HG03064 (cell line): ENCODE data around the gene ERICH6.

Experiments used
- ATAC-seq: cut with Tn5 transposase; IDR thresholded peaks from one replicate; pipeline ENCODE4 v1.9.1; 2021; ENCODE audit warnings: low read depth; ENCODE audit not compliant: unreplicated experiment

ERICH6 gene

DNA sequence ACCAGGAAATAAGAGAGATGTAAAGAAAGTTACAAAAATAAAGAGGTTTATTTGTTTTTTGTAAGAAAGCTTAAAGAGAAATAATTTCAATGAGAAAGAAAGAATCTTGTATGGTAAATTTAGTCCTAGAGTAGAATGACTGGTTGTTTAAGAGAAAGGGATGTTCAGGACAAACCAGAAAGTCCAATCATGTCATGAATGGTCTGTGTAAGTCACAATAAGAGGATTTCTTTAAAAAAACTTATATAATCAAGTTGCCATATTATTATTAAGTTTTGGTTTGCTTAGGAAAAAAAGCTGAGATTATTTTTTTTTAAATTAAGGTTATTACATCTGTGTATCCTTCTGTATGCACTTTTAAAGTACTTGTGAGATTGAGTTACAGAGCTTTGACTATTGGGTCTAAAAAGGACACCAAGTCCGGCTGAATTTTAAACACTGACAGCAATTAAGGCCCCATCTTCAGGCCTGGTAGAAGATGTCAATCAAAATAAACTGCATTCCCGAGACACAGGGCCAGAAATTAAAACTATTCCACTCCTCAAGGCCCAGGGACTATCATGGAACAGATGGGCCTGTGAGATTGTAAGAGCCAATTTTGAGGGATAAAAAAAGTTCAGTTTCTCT is 12.2 kb downstream of the ERICH6 start:
- no peak for ATAC-seq

DNA sequence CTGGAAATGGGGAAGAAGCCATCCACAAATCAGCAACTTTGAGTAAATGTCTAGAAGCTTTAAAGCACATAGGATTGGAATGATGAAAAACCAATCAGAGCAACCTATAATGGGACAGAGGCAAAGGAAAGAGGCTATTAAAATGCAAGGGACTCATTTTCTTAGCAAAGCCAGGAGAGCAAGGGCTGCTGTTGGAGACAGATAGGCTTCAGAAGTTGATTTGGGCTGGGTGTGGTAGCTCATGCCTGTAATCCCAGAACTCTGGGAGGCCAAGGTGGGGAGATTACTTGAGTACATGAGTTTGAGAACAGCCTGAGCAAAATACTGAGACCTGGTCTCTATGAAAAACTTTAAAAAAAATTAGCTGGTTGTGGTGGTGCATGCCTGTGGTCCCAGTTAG is 16.1 kb downstream of the ERICH6 start:
- no peak for ATAC-seq

- no peak for ATAC-seq
Observed at GRCh38 chr3:150682824-150683223, 20.9 kb downstream of the ERICH6 start.

DNA sequence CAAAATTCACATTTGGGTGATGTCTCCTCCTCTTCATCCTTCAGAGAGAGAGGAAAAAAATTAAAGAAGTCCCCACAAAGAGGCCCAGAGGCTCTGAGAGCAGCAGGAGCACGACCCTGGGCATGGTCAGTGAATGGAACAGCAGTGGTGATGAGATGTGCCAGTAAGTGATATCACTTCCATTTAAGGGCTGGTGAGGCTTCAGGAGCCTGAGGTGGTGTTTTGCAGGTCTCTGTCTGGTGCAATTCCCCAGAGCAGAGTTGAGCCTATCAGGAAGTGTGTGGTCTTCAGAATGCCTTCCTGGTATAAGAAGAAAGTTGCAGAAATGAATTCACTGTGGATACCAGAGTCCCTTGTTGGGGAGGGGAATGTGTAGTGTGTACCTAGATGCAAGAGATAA is 21.4 kb downstream of the ERICH6 start:
- no peak for ATAC-seq

- ATAC-seq = peak; percentile 97
Observed at GRCh38 chr3:150681057-150681456, 22.7 kb downstream of the ERICH6 start.

DNA sequence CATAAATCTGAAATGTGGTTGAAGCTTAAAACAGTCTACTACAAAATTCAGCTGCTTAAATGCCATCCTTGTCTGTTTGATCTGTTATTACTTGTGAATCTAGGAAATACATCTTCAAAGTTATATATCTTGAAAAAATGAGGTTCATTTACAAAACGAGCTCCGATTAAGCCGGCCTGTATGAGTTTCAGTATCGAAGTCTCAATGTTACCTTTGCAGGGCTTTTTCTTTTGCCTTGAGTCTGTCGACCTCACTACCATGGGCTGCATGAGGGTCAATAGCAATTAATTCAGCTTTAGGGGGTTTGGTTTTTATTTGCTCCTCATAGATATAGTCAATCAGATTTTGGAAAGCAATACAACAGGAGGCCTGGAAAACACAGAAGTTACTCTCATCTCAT is 23.2 kb downstream of the ERICH6 start:
- ATAC-seq = peak; percentile 15

GRCh38 chr3:150675587-150675986 is 28.1 kb downstream of the ERICH6 start:
- ATAC-seq = no peak

DNA sequence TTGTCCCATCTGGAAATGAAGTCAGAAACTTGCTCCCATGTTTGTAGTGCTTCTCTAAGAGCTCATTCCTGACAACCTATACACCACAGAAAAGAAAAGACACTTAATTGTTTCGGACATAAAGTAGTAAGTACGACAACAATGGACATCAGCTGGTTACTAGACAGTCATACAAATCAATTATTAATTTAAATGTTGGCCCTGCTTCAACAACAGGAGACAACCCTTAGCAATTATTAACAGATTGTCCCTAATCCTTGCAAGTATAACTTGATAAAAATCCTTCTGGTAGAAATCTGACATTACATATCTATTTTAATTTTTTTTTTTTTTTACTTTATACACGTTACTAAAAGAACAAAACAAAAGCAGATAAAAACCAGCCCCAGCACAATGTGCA is 29.8 kb downstream of the ERICH6 start:
- no peak for ATAC-seq

DNA sequence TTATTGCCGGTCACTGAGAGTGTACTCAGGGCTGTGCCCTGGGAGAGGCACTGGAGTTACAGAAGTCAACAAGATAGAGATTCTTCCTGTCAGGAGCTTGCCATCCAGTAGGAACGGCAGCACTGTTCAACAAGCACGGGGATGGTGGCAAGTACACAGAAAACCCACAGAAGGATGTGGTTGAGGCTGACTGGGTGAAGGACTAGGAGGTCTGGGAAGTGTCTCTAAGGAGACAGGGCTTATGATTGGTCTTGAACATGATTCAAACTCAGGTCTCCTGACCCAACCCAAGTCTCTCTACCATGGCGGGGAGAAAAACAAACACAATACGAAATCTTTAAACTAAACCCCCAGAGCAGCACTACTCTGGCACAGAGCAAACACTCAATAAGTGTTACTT is 37.6 kb downstream of the ERICH6 start:
- ATAC-seq = no peak

DNA sequence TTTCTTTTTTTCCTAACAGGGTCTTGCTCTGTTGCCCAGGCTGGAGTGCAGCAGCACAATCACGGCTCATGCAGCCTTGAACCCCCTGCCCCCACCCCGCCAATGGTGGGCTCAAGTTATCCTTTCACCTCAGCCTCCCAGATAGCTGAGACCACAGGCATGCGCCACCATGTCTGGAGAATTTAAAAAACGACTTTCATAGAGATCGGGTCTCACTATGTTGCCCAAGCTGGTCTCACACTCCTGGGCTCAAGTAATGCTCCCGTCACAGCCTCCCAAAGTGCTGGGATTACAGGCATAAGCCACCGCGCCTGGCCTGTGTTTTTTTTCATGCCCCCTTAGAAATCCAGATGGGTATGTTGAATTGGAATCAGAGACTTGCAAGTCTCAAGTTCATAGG is 40.3 kb downstream of the ERICH6 start:
- no peak for ATAC-seq

- no peak for ATAC-seq
Observed at GRCh38 chr3:150662410-150663200, 41.1 kb downstream of the ERICH6 start.

- ATAC-seq = no peak
Observed at GRCh38 chr3:150656316-150656715, 47.4 kb downstream of the ERICH6 start.

DNA sequence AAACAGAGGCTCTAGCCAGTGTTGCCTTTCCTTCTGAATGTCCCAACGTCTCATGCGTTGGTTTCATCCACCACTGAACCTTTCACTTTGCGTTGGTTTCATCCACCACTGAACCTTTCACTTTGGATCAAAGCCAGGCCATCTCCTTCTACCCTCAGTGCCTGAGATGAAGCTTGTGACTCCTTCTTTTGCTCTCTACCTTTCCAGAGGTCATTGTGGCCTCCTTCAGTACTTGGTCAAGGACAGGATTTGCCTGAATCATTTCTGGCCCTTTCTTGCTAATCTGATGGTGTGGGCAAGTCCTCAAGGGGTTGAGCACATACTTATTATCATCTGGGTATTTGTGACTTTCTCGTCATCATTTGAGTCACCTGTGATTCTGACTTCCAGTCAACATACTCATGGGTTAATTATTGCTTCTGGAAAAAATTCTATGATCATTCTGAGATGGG is 50.6 kb downstream of the ERICH6 start:
- peak; percentile 82 for ATAC-seq

DNA sequence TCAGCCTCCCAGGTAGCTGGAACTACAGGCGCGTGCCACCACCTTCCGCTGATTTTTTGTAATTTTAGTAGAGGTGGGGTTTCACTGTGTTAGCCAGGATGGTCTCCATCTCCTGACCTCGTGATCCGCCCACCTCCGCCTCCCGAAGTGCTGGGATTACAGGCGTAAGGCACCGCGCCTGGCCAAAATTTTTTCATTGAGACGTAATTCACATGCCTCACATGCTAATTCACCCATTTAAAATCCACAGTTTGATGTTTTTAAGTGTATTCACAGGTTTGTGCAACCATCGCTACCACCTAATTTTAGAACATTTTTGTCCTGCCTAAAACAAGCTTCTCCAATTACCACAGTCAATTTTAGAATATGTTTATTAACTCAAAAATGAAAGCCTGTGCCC is 63.5 kb downstream of the ERICH6 start:
- ATAC-seq = no peak

DNA sequence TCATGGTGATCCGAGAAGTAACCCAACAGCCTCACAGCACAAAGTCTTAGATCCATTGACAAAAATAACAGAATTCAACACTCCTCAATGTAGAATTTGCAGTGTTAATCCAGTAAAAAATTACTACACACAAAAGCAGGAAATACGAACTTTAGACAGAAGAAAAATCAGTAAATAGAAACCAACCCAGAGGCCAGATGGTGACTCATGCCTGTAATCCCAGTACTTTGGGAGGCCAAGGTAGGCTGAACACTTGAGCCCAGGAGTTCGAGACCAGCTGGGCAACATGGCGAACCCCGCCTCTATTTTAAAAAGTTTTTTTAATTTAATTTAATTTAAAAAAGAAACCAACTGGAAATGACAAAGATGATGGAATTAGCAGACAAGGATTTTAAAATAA is 64.5 kb downstream of the ERICH6 start:
- no peak for ATAC-seq

GRCh38 chr3:150636258-150636657 is 67.5 kb downstream of the ERICH6 start:
- ATAC-seq = no peak

GRCh38 chr3:150635526-150635925 is 68.2 kb downstream of the ERICH6 start:
- ATAC-seq = no peak

- no peak for ATAC-seq
Observed at GRCh38 chr3:150635076-150635475, 68.6 kb downstream of the ERICH6 start.

GRCh38 chr3:150631515-150632221 is 72.1 kb downstream of the ERICH6 start:
- no peak for ATAC-seq

DNA sequence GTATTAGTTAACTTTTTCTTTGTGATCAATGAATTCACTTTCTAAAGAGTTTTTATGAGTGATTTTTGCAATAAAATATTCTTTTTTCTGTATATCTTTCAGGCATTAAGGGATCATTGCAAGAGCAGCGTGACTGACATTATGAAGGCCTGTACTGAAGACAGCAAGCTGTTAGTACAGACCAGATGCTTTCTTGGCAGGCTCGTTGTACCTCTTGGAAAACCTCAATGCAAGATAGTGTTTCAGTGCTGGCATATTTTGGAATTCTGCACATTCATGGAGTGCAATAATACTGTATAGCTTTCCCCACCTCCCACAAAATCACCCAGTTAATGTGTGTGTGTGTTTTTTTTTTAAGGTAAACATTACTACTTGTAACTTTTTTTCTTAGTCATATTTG is 76.2 kb downstream of the ERICH6 start:
- no peak for ATAC-seq

DNA sequence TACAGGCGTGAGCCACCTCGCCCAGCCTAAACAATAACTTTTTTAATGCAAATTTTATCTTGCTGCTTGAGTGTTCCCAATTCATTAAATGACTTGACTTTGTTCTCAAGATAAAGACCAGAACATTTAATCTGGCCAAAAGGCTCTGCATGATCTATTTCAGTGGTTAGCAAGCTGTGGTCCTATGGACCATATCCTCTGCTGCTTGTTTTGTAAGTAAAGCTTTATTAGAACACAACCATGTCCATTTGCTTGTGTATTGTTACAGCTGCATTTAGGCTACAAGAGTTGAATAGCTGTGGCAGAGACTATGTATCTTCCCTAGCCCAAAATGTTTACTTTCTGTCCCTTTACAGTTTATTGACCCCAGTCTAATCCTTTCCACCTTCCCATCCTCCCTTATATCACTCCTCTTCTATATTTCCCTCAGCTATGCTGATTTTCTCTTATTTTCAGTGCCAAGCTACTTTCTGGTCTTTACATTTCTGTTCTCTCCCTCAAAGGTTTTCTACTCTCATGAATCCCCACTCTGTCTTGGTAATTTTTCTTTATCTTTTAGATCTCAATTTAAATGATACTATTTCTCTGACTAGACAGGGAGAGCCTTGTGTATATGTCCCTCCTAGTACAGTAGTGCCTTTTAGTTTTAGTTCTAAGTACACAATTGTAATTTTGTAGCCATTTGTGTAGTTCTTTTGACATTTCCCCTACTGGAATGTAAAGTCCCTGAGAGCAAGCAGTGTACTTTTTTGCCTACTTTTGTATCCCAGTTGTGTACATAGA is 77.4 kb downstream of the ERICH6 start:
- ATAC-seq = no peak
